Ovary (tissue), 3 donors: ENCODE measurements around the gene TRAPPC10.

Source experiments
- CTCF ChIP-seq, 3 donors: fragments of 450-650 bp in 2 of 3; fragments of 200-600 bp in 1 of 3; IDR thresholded peaks; one replicate each; pipeline versions ENCODE4 v1.5.1 to v1.8.0; 2016 to 2022; ENCODE audit warnings: antibody characterized with exemption in 3 of 3, mild to moderate bottlenecking in 1 of 3
- EP300 ChIP-seq: sonication (generic); formaldehyde crosslinking; IDR thresholded peaks from one replicate; pipeline ENCODE4 v1.6.1; 2017; ENCODE audit warnings: antibody characterized with exemption
- donor health status: DM: no; HTN: no; CAD: no.

- TF ChIP-seq CTCF (IDR thresholded peaks at IDR 0.05), result no peak
- no peak for TF ChIP-seq EP300
These were observed 18.6 kb upstream of the TRAPPC10 start for GRCh38 chr21:43993420-43993934.
